Measurements from ENCODE around the gene PDK2.

DNA sequence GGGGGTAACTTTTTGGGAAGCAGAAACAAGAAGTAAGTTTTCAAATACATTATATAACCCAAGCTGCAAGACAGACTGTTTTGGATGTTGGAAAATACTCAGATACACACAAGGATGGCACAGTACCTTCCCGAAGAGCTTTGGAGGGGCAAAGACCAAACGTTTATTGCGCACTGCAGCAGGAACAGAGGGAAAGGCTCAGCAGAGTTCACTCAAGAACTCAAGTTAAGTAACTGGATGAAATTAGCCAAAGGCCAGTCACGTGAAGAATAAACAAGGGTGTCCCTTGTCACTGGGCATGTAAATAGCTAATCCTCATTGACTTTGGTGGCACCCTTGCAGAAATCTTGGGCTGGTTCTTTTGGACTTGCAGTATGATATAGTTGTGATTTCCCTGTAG lies 2.8 kb downstream of the PDK2 start:
- TF ChIP-seq, protein P1, sequence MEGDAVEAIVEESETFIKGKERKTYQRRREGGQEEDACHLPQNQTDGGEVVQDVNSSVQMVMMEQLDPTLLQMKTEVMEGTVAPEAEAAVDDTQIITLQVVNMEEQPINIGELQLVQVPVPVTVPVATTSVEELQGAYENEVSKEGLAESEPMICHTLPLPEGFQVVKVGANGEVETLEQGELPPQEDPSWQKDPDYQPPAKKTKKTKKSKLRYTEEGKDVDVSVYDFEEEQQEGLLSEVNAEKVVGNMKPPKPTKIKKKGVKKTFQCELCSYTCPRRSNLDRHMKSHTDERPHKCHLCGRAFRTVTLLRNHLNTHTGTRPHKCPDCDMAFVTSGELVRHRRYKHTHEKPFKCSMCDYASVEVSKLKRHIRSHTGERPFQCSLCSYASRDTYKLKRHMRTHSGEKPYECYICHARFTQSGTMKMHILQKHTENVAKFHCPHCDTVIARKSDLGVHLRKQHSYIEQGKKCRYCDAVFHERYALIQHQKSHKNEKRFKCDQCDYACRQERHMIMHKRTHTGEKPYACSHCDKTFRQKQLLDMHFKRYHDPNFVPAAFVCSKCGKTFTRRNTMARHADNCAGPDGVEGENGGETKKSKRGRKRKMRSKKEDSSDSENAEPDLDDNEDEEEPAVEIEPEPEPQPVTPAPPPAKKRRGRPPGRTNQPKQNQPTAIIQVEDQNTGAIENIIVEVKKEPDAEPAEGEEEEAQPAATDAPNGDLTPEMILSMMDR (IDR thresholded peaks at IDR 0.05): no peak
- no peak for TF ChIP-seq POLR2AphosphoS5 (IDR thresholded peaks at IDR 0.05)
